A673 (cell line): ENCODE data around the gene HOXA6. TPM values are rescaled to one million over a fixed set of nuclear protein-coding genes. Genes with fewer than 3 reads are reported as not detected.

Source experiments
- BruUV-seq: library from RNA; stranded (reverse); fragments of 400-500 nt; replicated peaks from 2 replicates; lab custom pipeline; 2021; lab: Mats Ljungman, UMichigan
- CTCF ChIA-PET: fragments of 300-600 bp; sonication (Branson Sonifier 250); formaldehyde crosslinking; loops from one replicate; lab custom pipeline; 2022; ENCODE audit warnings: antibody characterized with exemption; lab: Charles Lee
- POLR2A ChIA-PET: fragments of 300-600 bp; sonication (Branson Sonifier 250); formaldehyde crosslinking; loops from one replicate; lab custom pipeline; 2022; ENCODE audit warnings: antibody characterized with exemption; ENCODE audit not compliant: low non-redundant PET; lab: Charles Lee
- DNase-seq: peaks from one replicate; pipeline ENCODE4 v3.0.0-alpha.2; 2015; ENCODE audit warnings: low spot score
- H3K27ac ChIP-seq: fragments of 200-600 bp; sonication (generic); 2 replicates; pipeline ENCODE4 v1.5.1; 2016; ENCODE audit warnings: mixed run types, low read depth, mild to moderate bottlenecking, mixed read lengths, antibody characterized with exemption, low read length; ENCODE audit not compliant: poor library complexity, severe bottlenecking
- H3K27me3 ChIP-seq: fragments of 200-600 bp; sonication (generic); replicated peaks from 2 replicates; pipeline ENCODE4 v1.6.1; 2017; ENCODE audit warnings: mixed run types, low read depth, mild to moderate bottlenecking, mixed read lengths, antibody characterized with exemption, low read length; ENCODE audit not compliant: insufficient read depth, poor library complexity
- H3K36me3 ChIP-seq: fragments of 200-600 bp; sonication (generic); 2 replicates; pipeline ENCODE4 v1.6.1; 2016; ENCODE audit warnings: mixed run types, mild to moderate bottlenecking, mixed read lengths, antibody characterized with exemption, low read length; ENCODE audit not compliant: insufficient read depth, poor library complexity, severe bottlenecking
- H3K4me1 ChIP-seq: fragments of 200-600 bp; sonication (generic); 2 replicates; pipeline ENCODE4 v1.6.1; 2017; ENCODE audit warnings: mixed run types, mild to moderate bottlenecking, mixed read lengths, antibody characterized with exemption, low read length; ENCODE audit not compliant: insufficient read depth, poor library complexity, severe bottlenecking
- H3K4me3 ChIP-seq: fragments of 200-600 bp; sonication (generic); 2 replicates; pipeline ENCODE4 v1.5.1; 2016; ENCODE audit warnings: low read depth, mixed run types, mild to moderate bottlenecking, mixed read lengths, low read length; ENCODE audit not compliant: poor library complexity, severe bottlenecking
- H3K9me3 ChIP-seq: fragments of 200-600 bp; sonication (generic); 2 replicates; pipeline ENCODE4 v1.6.1; 2016; ENCODE audit warnings: mixed run types, low read depth, mild to moderate bottlenecking, mixed read lengths, antibody characterized with exemption, low read length; ENCODE audit not compliant: poor library complexity, severe bottlenecking
- CTCF ChIP-seq: fragments of 300-800, 200-600 bp; sonication (generic); conservative IDR thresholded peaks from 2 replicates; pipeline ENCODE4 v1.5.1; 2017; ENCODE audit warnings: low read depth, mild to moderate bottlenecking, antibody characterized with exemption, low read length, moderate library complexity, mixed read lengths
- EZH2 ChIP-seq: fragments of 200-600 bp; sonication (generic); IDR thresholded peaks from 2 replicates; pipeline ENCODE4 v1.6.1; 2017; ENCODE audit warnings: borderline replicate concordance, low read depth, mild to moderate bottlenecking, mixed read lengths, antibody characterized with exemption, low read length; ENCODE audit not compliant: poor library complexity, severe bottlenecking
- intact Hi-C: fragments of 100-400 bp; cut with micrococcal nuclease; formaldehyde crosslinking; loops from one replicate; pipeline ENCODE4 v1.10.0; 2022; ENCODE audit not compliant: unreplicated experiment
- total RNA-seq: library from RNA; stranded (reverse); gene quantifications from 2 replicates; pipeline ENCODE4 v1.2.3, GENCODE V29; 2021

The HOXA6 gene
- total RNA-seq, 1 experiment from 2014 or later, result not detected

- BruUV-seq, result no TSS peak
- no peak within 1 kb of the TSS for H3K27ac ChIP-seq
These were observed 17.8 kb upstream of the HOXA6 start, which contains the start of gene HOXA9 for GRCh38 chr7:27165089-27165995. TSS of gene HOXA9 (minus strand) at chr7:27165537. CDS start at chr7:27165457, 80 bp downstream.

GRCh38 chr7:27164367-27165088 is 17.0 kb upstream of the HOXA6 start:
- H3K4me3 ChIP-seq, result no peak overlapping the region
- peaks cover 65% of the 10 kb centered on the region for H3K27me3 ChIP-seq
- no peak overlapping the region for H3K27ac ChIP-seq
- POLR2A ChIA-PET, result no interaction called here
- H3K4me1 ChIP-seq, result no peaks in the 10 kb centered on the region
- BruUV-seq, result no TSS peak
- CTCF ChIA-PET, result no interaction called here
- H3K36me3 ChIP-seq, result no peaks in the 10 kb centered on the region
- TF ChIP-seq EZH2 (no peak), CTCF (no peak)
- H3K9me3 ChIP-seq, result no peaks in the 10 kb centered on the region
- intact Hi-C loops, result loop anchor here (5.0 to 10.0 kb wide), 2 partner anchors 797 to 1270 kb away; no protein-coding TSS in a partner anchor
- DNase-seq, result no peak

More at GRCh38 chr7:27165089-27165995, 17.8 kb upstream of the HOXA6 start, which contains the start of gene HOXA9:
- POLR2A ChIA-PET, result no interaction called here
- H3K4me3 ChIP-seq, result no peak within 1 kb of the TSS
- DNase-seq, result no peak
- no peaks in the 10 kb centered on the region for H3K4me1 ChIP-seq
- H3K36me3 ChIP-seq, result no peaks in the 10 kb centered on the region
- H3K9me3 ChIP-seq, result no peaks in the 10 kb centered on the region
- intact Hi-C loops, result loop anchor here (10.0 kb wide), 1 partner anchor 1271 kb away; no protein-coding TSS in a partner anchor
- CTCF ChIA-PET, result no interaction called here
- H3K27me3 ChIP-seq, result peaks cover 68% of the 10 kb centered on the region
- TF ChIP-seq EZH2 (peak; percentile 84), CTCF (no peak)

- Histone ChIP-seq H3K4me1 (no peaks in the 10 kb centered on the region), H3K27ac (no peak overlapping the region), H3K4me3 (no peak overlapping the region), H3K36me3 (no peaks in the 10 kb centered on the region), H3K27me3 (peaks cover 62% of the 10 kb centered on the region), H3K9me3 (no peaks in the 10 kb centered on the region)
- TF ChIP-seq EZH2 (no peak), CTCF (no peak)
- intact Hi-C loops, result loop anchor here (5.0 to 10.0 kb wide), 2 partner anchors 797 to 1269 kb away; no protein-coding TSS in a partner anchor
- DNase-seq, result no peak
- ChIA-PET CTCF (no interaction called here), POLR2A (no interaction called here)
- no TSS peak for BruUV-seq
These were observed 16.4 kb upstream of the HOXA6 start for GRCh38 chr7:27164045-27164366.
